ENCODE measurements around the gene GSTO2.

DNA sequence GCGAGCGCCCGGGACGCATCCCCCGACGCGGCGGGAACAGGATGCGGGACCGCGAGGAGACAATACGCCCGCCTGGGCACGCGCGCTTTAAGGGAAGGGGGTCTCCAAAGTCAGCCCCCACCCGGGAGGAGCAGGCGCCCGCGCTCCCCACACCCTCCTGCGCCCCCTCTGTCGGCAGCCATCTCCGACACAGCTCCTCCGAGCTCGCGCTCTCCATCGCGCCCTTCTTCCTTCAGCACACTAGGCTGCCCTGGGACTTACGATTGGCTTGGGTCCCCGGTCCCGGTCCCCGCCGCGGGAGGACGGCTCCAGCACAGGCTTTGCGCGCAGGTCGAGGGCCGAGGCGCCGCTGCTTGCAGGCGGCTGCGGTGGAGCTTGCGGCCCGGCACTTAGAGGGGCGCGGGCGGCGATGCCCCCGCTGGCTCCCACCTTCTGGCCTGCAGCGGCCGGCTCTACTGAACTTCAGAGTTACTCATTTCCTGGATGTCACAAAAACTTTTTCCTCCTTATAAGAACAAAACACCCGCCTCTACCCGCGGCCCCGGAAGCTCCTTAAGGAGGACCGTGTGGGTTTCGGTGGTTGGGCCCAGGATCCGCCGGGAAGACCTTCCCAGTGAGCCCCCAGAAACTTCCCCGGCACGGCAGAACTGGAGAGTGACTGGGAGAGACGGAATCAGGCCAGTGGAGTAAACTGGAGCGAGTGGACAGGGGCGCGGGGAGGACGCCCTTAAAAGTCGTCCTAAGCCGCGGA is 69.2 kb downstream of the GSTO2 start, which contains the start of gene ITPRIP:
- TF ChIP-seq, protein P1, sequence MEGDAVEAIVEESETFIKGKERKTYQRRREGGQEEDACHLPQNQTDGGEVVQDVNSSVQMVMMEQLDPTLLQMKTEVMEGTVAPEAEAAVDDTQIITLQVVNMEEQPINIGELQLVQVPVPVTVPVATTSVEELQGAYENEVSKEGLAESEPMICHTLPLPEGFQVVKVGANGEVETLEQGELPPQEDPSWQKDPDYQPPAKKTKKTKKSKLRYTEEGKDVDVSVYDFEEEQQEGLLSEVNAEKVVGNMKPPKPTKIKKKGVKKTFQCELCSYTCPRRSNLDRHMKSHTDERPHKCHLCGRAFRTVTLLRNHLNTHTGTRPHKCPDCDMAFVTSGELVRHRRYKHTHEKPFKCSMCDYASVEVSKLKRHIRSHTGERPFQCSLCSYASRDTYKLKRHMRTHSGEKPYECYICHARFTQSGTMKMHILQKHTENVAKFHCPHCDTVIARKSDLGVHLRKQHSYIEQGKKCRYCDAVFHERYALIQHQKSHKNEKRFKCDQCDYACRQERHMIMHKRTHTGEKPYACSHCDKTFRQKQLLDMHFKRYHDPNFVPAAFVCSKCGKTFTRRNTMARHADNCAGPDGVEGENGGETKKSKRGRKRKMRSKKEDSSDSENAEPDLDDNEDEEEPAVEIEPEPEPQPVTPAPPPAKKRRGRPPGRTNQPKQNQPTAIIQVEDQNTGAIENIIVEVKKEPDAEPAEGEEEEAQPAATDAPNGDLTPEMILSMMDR (IDR thresholded peaks at IDR 0.05; ENCODE audit: borderline replicate concordance, extremely low read depth, low read length, poor library complexity, severe bottlenecking) = peak; percentile 36
- no peak for TF ChIP-seq EZH2 (IDR thresholded peaks at IDR 0.05; ENCODE audit: borderline replicate concordance, low read depth, low read length, severe bottlenecking)
